DMS153 treated with DMSO at 0.1 percent for 48 hours (cell line): Measurements from ENCODE around the gene SRGAP2C.
A peak's percentile ranks its signal among the peaks of the same experiment; 100 is the strongest.
"Not testable (repeated sequence)": the region's sequence is repeated elsewhere in the genome, so short reads cannot be mapped to it uniquely, and the experiment has no call there.

ENCODE experiments used
- DNase-seq: peaks from one replicate; lab custom pipeline; 2025; ENCODE audit not compliant: unreplicated experiment; lab: John Stamatoyannopoulos, UW

The SRGAP2C gene

DNA sequence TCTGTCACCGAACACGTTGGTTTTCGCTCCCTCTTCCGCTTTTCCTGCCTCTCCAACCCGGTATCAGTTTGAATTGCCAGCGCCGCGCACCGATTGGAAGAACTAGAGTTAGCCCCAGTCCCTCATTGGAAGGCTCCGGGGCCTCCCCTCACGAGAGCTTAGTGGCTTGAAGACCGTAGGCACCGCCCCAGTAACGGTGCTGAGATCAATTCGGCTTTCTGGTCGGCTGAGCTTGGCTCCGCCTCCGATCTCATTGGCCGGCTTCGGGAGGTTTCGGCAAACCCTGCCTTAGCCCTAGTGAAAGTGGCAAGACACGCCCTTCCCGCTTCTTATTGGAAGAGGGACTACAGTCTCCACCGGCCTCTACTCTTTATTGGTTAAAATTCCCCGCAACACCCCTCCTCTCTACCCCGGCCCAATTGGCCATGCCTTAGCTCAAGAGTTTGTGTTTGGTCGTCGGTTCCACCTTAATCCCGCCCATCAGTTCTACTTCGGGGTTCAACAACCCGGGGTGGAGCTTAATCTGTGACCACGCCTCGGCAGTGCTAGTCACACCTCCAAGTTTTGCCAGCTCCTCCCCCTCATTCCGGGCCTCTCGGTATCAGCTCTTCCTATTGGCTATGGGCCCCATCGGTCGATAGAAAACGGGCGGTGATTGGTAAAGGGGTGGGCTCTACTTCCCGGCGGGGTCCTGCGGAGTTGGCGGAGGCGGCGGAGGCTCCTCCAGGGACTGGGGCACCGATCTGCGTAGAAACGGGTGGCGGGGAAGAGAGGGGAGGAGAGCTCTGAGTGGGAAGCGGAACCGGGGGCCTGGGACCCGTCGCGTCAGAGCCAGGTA is at the start of gene SRGAP2C, which contains the start of gene FAM72B:
TSS of gene SRGAP2C (plus strand) at position 686 of the 838 bp plus-strand sequence. CDS start 2,472 bp downstream, outside the sequence.
TSS of gene FAM72B (minus strand) at position 51 of the 838 bp plus-strand sequence. CDS start 851 bp downstream, outside the sequence.
- peak; percentile 83 for DNase-seq

DNA sequence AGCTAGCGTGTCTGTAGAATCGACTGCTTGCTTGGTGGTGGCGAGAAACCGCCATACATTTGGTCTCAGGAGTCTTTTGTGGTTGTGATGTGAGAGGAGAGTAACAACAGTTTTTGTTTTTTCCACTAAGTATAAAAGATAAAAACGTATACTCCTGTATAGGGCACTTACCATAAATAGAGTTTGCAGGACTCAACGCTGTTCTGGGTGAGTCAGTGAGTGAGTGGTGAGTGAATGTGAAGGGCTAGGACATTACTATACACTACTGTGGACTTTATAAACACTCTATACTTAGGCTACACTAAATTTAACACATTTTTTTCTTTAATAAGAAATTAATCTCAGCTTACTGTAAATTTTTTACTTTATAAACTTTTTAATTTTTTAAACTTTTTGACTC is 44.4 kb upstream of the SRGAP2C start:
- not testable (repeated sequence) for DNase-seq

DNA sequence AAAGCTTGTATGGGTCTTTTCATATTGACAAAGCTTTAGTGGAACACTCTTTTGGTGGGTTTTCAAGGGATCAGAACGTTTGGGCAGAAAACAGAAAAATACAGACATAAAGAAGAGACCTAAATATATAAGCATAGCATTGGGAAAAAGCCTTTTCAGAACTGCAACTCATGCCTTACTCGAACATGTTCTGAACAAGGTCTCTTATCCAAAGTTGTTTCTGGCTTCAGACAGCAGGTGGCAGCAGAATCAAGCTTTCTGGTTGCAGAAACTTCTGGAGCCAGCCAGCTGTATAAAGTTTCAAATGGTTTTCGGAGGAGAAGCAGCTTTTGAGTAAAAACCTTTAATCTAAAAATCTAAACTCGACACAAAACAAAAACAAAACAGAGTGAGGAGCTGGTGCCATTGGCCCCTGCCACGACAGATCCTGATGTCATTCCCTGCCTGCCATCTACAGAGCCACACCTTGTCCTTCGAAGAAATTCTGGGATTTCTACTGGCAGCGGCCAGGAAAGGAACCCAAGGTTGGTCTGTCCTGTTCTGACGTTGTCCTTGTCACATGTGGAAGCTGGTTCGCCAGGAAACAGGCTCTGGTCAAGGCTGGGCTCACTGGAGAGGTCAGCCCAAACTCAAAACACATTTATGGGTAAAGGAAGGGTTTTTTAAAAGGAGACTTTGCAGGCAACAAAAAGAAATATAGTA is 36.1 kb upstream of the SRGAP2C start:
- DNase-seq: not testable (repeated sequence)

DNA sequence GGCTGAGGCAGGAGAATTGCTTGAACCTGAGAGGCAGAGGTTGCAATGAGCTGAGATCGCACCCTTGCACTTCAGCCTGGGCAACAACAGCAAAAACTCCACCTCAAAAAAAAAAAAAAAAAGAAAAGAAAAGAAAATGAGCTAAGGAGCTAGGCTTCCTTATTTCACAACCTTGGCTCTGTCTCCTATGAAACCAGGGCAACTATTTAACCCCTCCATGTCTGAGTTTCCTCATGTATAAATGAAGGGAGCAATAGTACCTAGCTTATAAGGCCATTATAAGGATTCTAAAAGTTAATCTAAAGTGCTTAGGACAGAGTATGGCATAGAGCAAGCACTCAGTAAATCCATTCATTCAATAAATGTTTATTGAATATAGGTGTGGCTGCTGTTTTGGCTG is 33.5 kb upstream of the SRGAP2C start:
- DNase-seq: not testable (repeated sequence)

DNA sequence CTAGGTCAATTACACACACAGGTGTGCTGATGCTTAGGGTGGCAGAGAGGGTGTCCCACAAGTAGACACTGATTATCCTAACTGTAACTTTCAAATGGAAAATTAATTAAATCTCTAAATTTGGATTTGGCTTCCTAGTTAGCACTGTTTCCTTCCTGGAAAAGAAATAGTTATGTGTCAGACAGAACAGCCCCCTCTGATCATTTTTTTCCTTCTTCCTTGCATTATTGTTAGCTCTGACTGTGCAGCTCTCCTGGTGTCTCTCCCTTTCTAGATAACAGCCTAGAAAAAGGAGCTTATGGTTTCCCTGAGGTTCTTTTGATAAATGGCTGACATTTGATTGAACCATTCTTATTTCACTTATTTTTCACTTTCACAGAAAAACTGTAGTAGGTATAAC is 32.0 kb upstream of the SRGAP2C start:
- DNase-seq: not testable (repeated sequence)

DNA sequence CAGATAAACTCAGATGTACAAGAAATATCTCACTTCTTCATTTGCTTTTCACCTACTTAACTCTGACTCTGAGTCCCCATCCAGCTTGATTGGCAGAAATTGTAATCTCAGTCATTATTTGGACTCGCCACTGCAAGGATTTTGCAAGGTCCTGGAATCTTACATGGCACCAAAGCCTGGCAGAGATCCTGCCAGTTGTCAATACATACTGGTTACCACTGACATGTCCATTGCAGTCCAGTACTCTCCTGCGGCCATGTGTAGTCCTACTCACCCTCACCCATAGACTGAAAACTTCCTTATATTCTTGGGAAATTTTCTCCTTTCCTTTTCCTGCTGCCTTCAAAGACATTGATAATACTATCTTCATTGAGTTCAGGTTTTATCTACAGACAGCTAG is 30.0 kb upstream of the SRGAP2C start:
- not testable (repeated sequence) for DNase-seq

DNA sequence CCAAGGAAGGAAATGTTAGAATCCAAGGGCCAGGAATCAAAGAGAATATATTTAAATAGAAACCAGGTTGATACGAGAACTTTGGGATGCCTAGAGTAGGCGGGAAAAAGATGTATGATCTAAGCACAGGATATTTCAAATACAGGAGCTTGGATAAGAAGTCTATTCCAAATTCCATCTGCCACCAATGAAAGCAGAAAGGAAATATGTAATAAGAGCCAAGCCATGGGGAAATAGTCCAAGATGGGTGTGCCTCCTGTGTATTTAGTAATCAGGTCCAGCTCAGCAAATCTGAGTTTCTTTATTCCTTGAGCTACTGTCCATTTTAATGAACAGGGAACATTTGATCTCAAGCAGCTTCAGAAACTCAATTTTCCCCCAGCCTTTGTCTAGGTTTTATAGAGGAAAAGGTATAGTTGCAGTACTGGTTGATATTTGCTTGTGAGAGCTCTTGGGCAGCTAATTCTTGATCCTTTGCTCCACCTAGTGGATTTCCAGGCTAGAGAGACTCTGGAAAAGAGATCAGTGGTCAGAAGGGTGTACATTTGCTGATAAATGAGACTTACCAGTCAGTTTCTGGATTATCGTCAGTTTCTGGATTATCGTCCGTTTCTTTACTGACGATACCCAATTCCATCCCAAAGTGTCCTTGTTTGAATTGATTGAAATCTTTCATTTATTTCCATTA is 29.0 kb upstream of the SRGAP2C start:
- DNase-seq: peak; percentile 0

DNA sequence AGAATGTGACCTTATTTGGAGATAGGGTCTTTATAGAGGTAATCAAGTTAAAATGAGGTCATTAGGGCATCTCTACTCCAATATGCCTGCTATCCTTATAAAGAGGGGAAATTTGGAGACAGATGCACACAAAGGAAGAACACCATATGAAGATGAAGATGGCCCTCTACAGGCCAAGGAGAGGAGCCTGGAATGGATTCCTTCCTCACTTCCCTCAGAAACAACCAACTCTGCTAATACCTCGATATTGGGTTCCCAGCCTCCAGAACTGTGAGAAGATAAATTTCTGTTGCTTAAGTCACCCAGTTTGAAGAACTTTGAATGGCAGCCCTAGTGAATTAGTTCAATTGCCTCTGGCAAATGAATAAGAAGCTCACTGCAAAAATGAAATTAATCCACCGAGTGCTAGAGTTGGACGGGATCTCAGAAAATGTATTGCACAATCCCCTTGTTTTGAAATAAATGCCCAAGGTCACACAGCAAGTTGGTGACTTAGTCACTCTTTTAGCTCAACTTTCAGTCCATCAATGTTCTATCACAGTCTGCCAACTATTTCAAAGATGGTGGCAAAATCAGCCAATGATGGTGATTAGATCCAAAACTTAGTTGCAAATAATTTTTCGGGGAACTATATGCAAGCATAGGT is 27.7 kb upstream of the SRGAP2C start:
- not testable (repeated sequence) for DNase-seq

DNA sequence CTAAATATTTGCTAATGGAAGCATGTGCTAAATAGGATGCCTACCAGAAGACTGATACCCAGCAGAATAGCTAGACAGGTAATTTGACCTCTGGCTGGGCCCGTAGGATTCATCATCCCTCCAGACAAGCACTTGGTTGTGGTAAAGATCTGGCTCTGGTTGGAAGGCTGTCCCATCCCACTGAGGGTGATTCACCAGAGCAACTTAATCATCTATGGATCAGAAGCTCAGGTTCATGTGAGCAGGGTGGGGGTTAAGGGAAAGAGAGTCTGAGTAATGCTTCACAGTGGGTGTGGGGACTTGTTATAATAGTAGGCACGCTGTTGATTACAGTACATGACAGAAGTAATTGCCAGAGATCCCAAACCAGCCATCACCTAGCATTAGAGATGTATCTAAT is 27.2 kb upstream of the SRGAP2C start:
- not testable (repeated sequence) for DNase-seq

DNA sequence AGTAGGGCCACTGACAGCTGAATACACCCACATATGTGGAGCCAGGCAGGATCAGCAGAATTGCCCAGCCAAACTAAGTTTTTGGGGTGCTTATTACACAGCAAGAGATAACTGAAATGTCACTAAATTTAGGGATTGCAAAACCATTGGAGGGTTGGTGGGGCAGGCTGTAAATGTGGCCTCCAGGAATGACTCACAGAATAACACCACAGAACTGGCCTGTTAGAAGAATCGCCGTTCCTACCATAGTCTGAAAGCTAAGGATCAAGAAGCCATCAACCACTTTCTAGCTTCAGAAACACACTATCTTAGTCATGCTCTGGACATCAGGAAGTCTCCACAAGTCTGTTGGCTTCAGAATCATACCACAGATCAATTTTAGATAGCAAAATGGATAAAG is 24.7 kb upstream of the SRGAP2C start:
- not testable (repeated sequence) for DNase-seq

DNA sequence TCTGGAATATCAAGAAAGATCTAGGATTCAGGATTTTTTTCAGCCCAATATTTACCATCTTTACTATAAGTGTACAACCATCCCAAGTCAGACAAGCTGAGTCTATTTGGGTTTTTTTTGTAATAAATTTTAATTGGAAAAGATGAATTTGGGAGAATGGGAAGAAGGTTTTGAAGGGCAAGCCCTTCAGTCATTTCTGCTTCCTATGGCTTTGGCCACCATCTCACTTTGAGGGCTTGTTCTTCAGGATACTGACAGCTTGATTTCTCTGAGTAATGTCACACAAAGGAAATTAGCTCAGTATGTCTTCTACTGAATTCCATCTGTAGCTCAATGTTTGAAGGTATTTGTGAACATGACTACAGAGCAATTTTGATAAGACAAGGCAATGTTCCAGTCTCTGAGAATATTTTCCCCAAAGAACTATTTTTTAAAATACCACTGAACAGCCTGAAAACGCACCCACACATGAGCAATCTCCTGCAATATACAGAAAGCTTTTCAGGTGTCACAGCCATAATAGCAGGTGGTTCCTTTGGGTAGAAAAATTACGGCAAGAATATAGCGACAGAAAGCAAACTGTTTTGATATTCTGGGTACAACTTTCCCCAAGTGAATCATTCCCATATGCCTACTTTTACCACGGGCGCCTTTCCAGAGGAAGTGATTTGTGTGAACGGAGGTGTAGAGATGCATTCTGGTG is 23.4 kb upstream of the SRGAP2C start:
- DNase-seq: not testable (repeated sequence)

DNA sequence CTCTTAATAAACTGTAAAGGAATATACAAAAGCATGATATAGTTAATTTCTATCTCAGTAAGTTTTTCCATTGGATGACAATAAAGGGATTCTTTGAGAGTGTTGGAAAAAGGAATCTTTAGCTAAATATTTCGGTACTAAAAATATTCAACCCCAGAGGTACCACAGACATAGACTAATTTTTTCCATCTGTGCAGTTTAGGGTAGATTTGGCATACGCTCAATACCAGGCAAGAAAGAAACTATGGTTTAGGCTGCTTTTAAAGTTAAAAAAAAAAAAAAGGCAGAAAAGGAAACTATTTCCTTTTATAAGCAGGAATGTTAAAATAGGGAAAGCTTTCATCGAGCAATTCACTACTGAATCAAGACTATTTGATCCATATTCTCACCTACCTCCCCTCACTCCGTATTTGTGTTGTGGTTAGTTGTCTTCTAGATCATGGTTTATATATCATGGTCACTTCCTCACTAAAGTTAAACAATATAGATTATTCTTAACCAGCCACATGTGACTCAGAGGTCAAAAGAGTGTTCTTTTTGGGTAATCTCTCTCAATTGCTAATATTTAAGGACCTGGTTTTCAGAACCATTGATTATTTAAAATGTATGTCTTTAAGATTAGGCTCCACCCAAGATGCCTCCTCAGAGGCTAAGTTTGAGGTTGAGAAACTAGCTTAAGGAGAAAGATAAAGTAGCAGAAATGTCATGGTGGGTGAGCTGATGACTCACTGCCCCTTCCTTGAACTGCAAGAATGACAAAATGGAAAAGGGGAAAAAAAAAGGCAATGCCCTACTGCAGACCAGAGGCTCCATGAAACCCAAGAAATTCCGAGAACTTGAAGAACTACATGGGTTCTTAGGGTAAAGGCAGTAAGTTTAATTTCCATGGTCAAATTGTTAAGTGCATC is 20.7 kb upstream of the SRGAP2C start:
- not testable (repeated sequence) for DNase-seq

DNA sequence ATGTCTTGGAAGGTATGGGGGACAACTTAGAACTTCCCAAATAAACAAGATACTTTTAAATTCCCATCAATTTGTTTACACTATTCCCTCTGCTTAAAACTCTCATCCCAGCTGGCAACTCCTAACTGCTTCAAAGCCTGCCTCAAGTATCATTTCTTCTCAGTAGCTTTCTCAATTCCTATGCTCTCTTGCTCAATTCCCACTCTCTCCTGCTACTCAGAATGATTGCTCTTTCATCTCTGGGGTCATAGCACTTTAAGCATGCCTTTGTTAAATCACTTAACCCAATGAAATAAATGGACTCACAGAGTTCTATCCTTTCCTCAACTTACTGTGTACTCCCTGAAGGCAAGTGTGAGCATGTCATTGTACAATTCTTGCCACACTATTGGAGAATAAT is 19.5 kb upstream of the SRGAP2C start:
- not testable (repeated sequence) for DNase-seq

DNA sequence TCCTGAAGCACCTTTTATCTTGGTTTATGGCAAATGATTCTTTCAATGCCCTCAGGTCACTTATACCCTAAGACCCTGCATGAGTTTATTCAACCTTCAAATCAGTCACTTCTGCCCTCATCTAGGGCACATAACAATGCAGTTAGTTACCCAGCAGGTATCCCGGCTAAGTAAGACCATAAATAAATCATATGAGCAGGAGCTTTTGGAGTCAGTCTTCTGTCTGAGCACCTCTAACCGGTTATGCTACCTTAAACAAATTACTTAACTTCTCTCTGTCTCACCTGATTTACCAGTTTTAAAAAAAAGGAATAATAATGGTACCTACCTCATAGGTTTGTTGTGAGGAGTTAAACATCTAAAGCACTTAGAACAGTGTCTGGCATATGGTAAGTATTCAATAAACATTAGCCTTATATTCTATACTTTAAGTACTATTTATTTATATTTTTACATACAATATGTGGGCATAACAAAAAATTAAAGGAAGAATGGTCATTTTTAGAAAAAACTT is 17.5 kb upstream of the SRGAP2C start:
- not testable (repeated sequence) for DNase-seq

DNA sequence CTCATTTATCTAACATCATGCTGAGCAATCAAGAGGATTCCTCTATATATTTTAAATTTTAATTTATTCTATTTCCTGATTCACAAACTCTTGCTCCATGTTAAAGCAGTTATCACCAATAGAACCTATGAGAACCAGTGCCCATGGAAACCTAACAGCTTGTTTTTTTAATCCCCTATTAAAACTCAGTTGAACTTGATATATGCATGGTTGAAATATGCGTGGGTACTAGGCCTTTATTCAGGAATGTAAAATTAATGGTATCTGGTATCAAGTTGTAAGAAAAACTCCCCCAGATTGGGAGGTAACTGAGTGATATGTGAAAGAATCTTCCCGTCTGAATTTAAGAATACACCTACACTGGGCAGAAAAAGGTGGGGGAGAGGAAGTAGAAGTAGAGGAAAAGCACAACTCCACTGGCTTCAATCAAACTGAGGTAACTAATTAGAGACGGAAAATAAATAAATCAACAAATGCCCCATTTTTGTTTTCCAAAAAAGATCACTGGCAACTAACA is 16.6 kb upstream of the SRGAP2C start:
- DNase-seq: not testable (repeated sequence)

DNA sequence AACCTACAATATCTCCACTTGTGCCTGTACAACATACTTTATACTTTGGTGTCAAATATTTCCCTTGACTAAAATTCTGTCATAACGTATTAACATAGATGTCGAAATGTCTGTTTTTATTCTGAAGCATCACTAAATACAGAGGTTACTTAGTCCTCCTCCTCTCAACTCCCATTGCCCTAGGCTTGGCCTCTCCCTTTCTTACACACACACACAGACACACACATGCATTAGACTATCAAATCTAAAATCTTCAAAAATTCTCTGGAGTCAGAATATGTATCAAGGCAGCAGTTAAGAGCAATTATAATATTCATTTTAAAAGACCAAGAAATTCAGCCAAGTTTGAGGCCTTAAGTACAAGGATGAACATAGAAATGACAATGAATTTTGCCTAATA is 8.1 kb upstream of the SRGAP2C start:
- DNase-seq: not testable (repeated sequence)

DNA sequence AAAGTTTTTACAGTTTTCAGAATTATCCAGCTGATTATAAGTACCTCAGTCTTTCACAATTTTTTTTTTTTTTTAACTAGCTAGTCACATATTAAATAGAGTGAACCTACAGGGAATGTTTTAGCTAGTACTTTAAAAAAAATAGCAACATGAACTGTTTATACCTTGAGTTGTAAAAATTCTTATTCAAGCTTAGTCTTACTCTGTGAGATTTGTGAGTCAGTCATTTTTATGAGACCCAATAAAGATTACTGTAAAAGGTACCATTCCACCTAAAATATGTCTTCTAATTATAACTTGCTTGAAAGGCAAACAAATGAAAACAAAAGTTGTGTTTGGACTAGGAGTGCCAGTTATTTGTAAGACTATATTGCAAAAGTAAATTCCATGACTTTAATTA is 6.6 kb upstream of the SRGAP2C start:
- DNase-seq: not testable (repeated sequence)

DNA sequence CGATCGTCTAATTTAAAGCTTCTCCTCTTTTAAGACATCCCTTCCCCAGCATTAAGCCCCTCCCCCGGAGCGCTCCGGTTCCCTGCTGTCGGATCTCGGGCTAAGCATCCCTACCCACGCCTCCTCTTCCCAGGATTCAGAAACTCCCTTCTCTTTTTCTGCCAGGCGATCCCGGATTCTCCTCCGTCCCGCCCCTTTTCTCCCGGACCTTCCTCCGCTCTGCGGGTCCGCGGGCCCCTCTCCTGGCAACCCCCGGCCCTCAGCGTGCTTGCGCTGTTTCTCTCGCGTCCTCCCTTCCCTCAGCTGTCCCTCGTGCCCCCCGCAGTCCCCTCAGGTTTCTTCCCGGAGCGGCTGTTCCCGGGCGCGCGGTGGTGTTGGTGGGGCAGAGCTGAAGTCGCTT is 908 bp upstream of the SRGAP2C start:
- DNase-seq: not testable (repeated sequence)
